NCI-H1048 (cell line): ENCODE measurements around the gene KIF26B.

Source experiments
- DNase-seq: peaks from one replicate; lab custom pipeline; 2025; lab: John Stamatoyannopoulos, UW

KIF26B gene

GRCh38 chr1:245172026-245172425, 17.2 kb downstream of the KIF26B start:
- DNase-seq: no peak

GRCh38 chr1:245172829-245173228, 18.0 kb downstream of the KIF26B start:
- DNase-seq: no peak

- DNase-seq: no peak
These were observed 18.8 kb downstream of the KIF26B start for GRCh38 chr1:245173446-245174211.

- no peak for DNase-seq
These were observed 22.5 kb downstream of the KIF26B start for GRCh38 chr1:245177071-245177900.

GRCh38 chr1:245179706-245180105, 24.9 kb downstream of the KIF26B start:
- DNase-seq: no peak

GRCh38 chr1:245180496-245181157, 25.8 kb downstream of the KIF26B start:
- no peak for DNase-seq

- no peak for DNase-seq
These were observed 26.4 kb downstream of the KIF26B start for GRCh38 chr1:245181158-245181517.

- no peak for DNase-seq
These were observed 27.2 kb downstream of the KIF26B start for GRCh38 chr1:245182028-245182427.

GRCh38 chr1:245183429-245183828, 28.6 kb downstream of the KIF26B start:
- DNase-seq: no peak

GRCh38 chr1:245184779-245185178, 30.0 kb downstream of the KIF26B start:
- no peak for DNase-seq

- no peak for DNase-seq
These were observed 33.6 kb downstream of the KIF26B start for GRCh38 chr1:245188403-245188802.

- DNase-seq: no peak
These were observed 40.6 kb downstream of the KIF26B start for GRCh38 chr1:245195398-245195797.

GRCh38 chr1:245197121-245197520, 42.3 kb downstream of the KIF26B start:
- no peak for DNase-seq

- DNase-seq: no peak
These were observed 43.2 kb downstream of the KIF26B start for GRCh38 chr1:245197911-245198379.

- no peak for DNase-seq
These were observed 44.1 kb downstream of the KIF26B start for GRCh38 chr1:245198748-245199516.

GRCh38 chr1:245200146-245200545, 45.4 kb downstream of the KIF26B start:
- DNase-seq: no peak

- no peak for DNase-seq
These were observed 46.4 kb downstream of the KIF26B start for GRCh38 chr1:245201201-245201600.

- DNase-seq: no peak
These were observed 47.0 kb downstream of the KIF26B start for GRCh38 chr1:245201827-245202226.

GRCh38 chr1:245205396-245205795, 50.6 kb downstream of the KIF26B start:
- no peak for DNase-seq

- DNase-seq: no peak
These were observed 51.1 kb downstream of the KIF26B start for GRCh38 chr1:245205864-245206263.

GRCh38 chr1:245207056-245207638, 52.4 kb downstream of the KIF26B start:
- no peak for DNase-seq

- no peak for DNase-seq
These were observed 53.0 kb downstream of the KIF26B start for GRCh38 chr1:245207801-245208200.
